Right lobe of liver (tissue), 6 donors: ENCODE results near the gene SNX6. TPM values are rescaled to one million over a fixed set of nuclear protein-coding genes. Genes with fewer than 3 reads are reported as not detected.
A peak's percentile ranks its signal among the peaks of the same experiment; 100 is the strongest.
"Not testable (repeated sequence)": the region's sequence is repeated elsewhere in the genome, so short reads cannot be mapped to it uniquely, and the experiment has no call there.

Experiments used
- ATAC-seq, 4 donors: fragments of 200-7000 bp; cut with Tn5 transposase; one replicate each; pipeline ENCODE4 v1.9.1; 2020; ENCODE audit warnings: mild to moderate bottlenecking in 4 of 4, moderate library complexity in 4 of 4
- DNase-seq, 3 donors: peaks; one replicate each; pipeline ENCODE4 v3.0.0-alpha.2; 2020
- H3K27ac ChIP-seq, 3 donors: fragments of 200-600 bp; one replicate each; pipeline ENCODE4 v1.8.0; 2022
- H3K27me3 ChIP-seq, 2 donors: fragments of 200-600 bp; one replicate each; pipeline ENCODE4 v1.8.0; 2022
- H3K36me3 ChIP-seq, 4 donors: fragments of 200-600 bp; sonication (generic) in 1 of 4; one replicate each; pipeline versions ENCODE4 v1.5.1 to v1.8.0; 2017 to 2022; ENCODE audit warnings: control low read depth in 1 of 4
- H3K4me1 ChIP-seq, 4 donors: fragments of 200-600 bp; sonication (generic) in 1 of 4; one replicate each; pipeline versions ENCODE4 v1.5.1 to v1.8.0; 2017 to 2022; ENCODE audit warnings: control low read depth in 1 of 4
- H3K4me3 ChIP-seq, 3 donors: fragments of 200-600 bp; one replicate each; pipeline ENCODE4 v1.8.0; 2022
- H3K9me3 ChIP-seq, 4 donors: fragments of 200-600 bp; sonication (generic) in 1 of 4; one replicate each; pipeline versions ENCODE4 v1.5.1 to v1.8.0; 2017 to 2022; ENCODE audit warnings: control low read depth in 1 of 4
- CTCF ChIP-seq, 4 donors: fragments of 200-600 bp in 3 of 4; fragments of 450-650 bp in 1 of 4; IDR thresholded peaks; one replicate each; pipeline versions ENCODE4 v1.5.1 to v1.8.0; 2016 to 2022; ENCODE audit warnings: antibody characterized with exemption in 4 of 4, mild to moderate bottlenecking in 2 of 4
- POLR2A ChIP-seq: fragments of 450-650 bp; IDR thresholded peaks from one replicate; pipeline ENCODE4 v1.6.1; 2017; ENCODE audit warnings: antibody characterized with exemption, mild to moderate bottlenecking
- WGBS: methylation state at CpG from one replicate; pipeline ENCODE4 v1.1.6; 2018; ENCODE audit warnings: low coverage, low lambda C conversion rate; ENCODE audit not compliant: insufficient coverage; ENCODE audit errors: missing lambda C conversion rate; 5-methylcytosine and 5-hydroxymethylcytosine counted together
- intact Hi-C, 2 donors: fragments of 100-400 bp; cut with DNase I; formaldehyde crosslinking; loops; one replicate each; pipeline versions ENCODE4 v1.11.2 to v1.14.1; 2022
- total RNA-seq, 6 experiments: library from RNA; depleted of rRNA in 2 of 6; stranded (reverse); fragments of >200 nt in 2 of 6; fragmentation: NEBNext Ultra II Directional in 3 of 6; extraction: Animal tissue kit (Norgen Biotek cat#: 25700) in 3 of 6; gene quantifications; one replicate each; pipeline versions ENCODE4 v1.1.0 to v1.2.4, GENCODE V29; 2016 to 2023
- donor health status: DM: no; HTN: yes; CAD: no.
- donor health status: DM: no; HTN: no; CAD: no.
- donor health status: DM: no; HTN: no; CAD: no.
- donor health status: DM: no; HTN: yes; CAD: no.
- donor health status: DM: no; HTN: yes; CAD: no.

Gene SNX6
- total RNA-seq, 6 experiments from 2014 or later = 16.4 to 49.7 (median 31.5) TPM

- Histone ChIP-seq H3K27ac (peak within 1 kb of the TSS; percentile 96 to 98 (median 97)), H3K4me3 (peak within 1 kb of the TSS; percentile 80 to 91 (median 87)), H3K4me1 (peaks cover 0 to 18% (median 5%) of the 10 kb centered on the region in 4 donors), H3K9me3 (no peaks in the 10 kb centered on the region), H3K36me3 (peaks cover 0 to 21% (median 4%) of the 10 kb centered on the region in 4 donors), H3K27me3 (no peaks in the 10 kb centered on the region)
- 0% methylated on average over 24 of the region's 59 CpGs for WGBS
- ATAC-seq (peak; percentile 99 to 100 (median 100)), DNase-seq (peak; percentile 99 to 100 (median 99))
- intact Hi-C loops = no loop called here
- TF ChIP-seq CTCF (IDR thresholded peaks at IDR 0.05) = peak in 1 of 4 donors; percentile 9
- TF ChIP-seq POLR2A = peak; percentile 96
Observed at GRCh38 chr14:34539407-34540180, 90.4 kb downstream of the SNX6 start, which contains the start of gene EAPP. TSS of gene EAPP (minus strand) at chr14:34539701. CDS start at chr14:34539628, 73 bp downstream.

- ATAC-seq = peak in 3 of 4 donors; percentile 30 to 35 (median 31)
- TF ChIP-seq POLR2A (no peak), CTCF (IDR thresholded peaks at IDR 0.05) (no peak)
- H3K4me3 ChIP-seq = peak overlapping the region; percentile 80 to 91 (median 87)
- DNase-seq = no peak
- H3K4me1 ChIP-seq = peaks cover 0 to 18% (median 5%) of the 10 kb centered on the region in 4 donors
- WGBS = under 1% methylated on average over 10 of the region's 15 CpGs
- no peaks in the 10 kb centered on the region for H3K27me3 ChIP-seq
- H3K36me3 ChIP-seq = peaks cover 0 to 27% (median 7%) of the 10 kb centered on the region in 4 donors
- intact Hi-C loops = no loop called here
- H3K9me3 ChIP-seq = no peaks in the 10 kb centered on the region
- peak overlapping the region; percentile 96 to 98 (median 97) for H3K27ac ChIP-seq
Observed at GRCh38 chr14:34538871-34539406, 91.0 kb downstream of the SNX6 start.

GRCh38 chr14:34538096-34538495 lies 91.9 kb downstream of the SNX6 start:
- H3K9me3 ChIP-seq, intact Hi-C loops, H3K27me3 ChIP-seq, ATAC-seq: not testable (repeated sequence)
- DNase-seq = peak in 1 of 3 donors; percentile 11
- 40% methylated on average over 6 of the region's 6 CpGs for WGBS
- H3K4me1 ChIP-seq = peaks cover 0 to 18% (median 5%) of the 10 kb centered on the region in 4 donors
- peaks cover 0 to 36% (median 9%) of the 10 kb centered on the region in 4 donors for H3K36me3 ChIP-seq
- peak overlapping the region in 2 of 3 donors; percentile 96 to 98 for H3K27ac ChIP-seq
- peak overlapping the region in 2 of 3 donors; percentile 87 to 91 for H3K4me3 ChIP-seq

- intact Hi-C loops = no loop called here
- no peak overlapping the region for H3K4me3 ChIP-seq
- ATAC-seq (no peak), DNase-seq (peak in 1 of 3 donors; percentile 2)
- no peaks in the 10 kb centered on the region for H3K27me3 ChIP-seq
- WGBS = 83% methylated on average over 4 of the region's 4 CpGs
- no peak for TF ChIP-seq POLR2A
- no peak for TF ChIP-seq CTCF (IDR thresholded peaks at IDR 0.05)
- no peak overlapping the region for H3K27ac ChIP-seq
- H3K36me3 ChIP-seq = peaks cover 0 to 40% (median 11%) of the 10 kb centered on the region in 4 donors
- H3K4me1 ChIP-seq = peaks cover 0 to 18% (median 5%) of the 10 kb centered on the region in 4 donors
- H3K9me3 ChIP-seq = no peaks in the 10 kb centered on the region
Observed at GRCh38 chr14:34537677-34538009, 92.3 kb downstream of the SNX6 start.
